Endothelial cell of umbilical vein (primary cell): ENCODE data around the gene CIC. TPM values are rescaled to one million over a fixed set of nuclear protein-coding genes. Genes with fewer than 3 reads are reported as not detected.

Experiments
- BruUV-seq: library from RNA; stranded (reverse); fragments of 400-500 nt; replicated peaks from 2 replicates; lab custom pipeline; 2021; lab: Mats Ljungman, UMichigan
- CTCF ChIA-PET: fragments of 300-600, 350-600 bp; sonication (Branson Sonifier 250); formaldehyde crosslinking; loops from one replicate; lab custom pipeline; 2021; ENCODE audit warnings: antibody characterized with exemption, inconsistent platforms; lab: Charles Lee
- POLR2A ChIA-PET: fragments of 300-600, 350-600 bp; sonication (Branson Sonifier 250); formaldehyde crosslinking; loops from one replicate; lab custom pipeline; 2021; ENCODE audit warnings: antibody characterized with exemption, inconsistent platforms; lab: Charles Lee
- DNase-seq: peaks from one replicate; pipeline ENCODE4 v3.0.0-alpha.2; 2011; ENCODE audit warnings: low read depth, low spot score
- FAIRE-seq: peaks from 2 replicates; lab custom pipeline; 2011; peaks lifted over from hg19 to GRCh38; lab: Jason Lieb, UNC
- H2AFZ ChIP-seq: 2 replicates; pipeline ENCODE4 v1.6.0; 2012; ENCODE audit warnings: low read depth, low read length, control low read depth, inconsistent platforms
- H3K27ac ChIP-seq: 2 replicates; pipeline ENCODE4 v1.5.1; 2011; ENCODE audit warnings: low read depth, mild to moderate bottlenecking, control low read depth, low read length, moderate library complexity; ENCODE audit not compliant: insufficient read depth
- H3K27me3 ChIP-seq, 2 experiments: 2 replicates each; pipeline versions ENCODE4 v1.6.0 to v1.6.1; 2011; ENCODE audit warnings: low read length in 2 of 2, mixed read lengths in 1 of 2; ENCODE audit not compliant: control insufficient read depth in 2 of 2, insufficient read depth in 2 of 2
- H3K36me3 ChIP-seq, 2 experiments: 2 replicates in 1 of 2; 3 replicates in 1 of 2; pipeline ENCODE4 v1.5.1; 2011; ENCODE audit warnings: low read length in 2 of 2, mild to moderate bottlenecking in 1 of 2, moderate library complexity in 1 of 2; ENCODE audit not compliant: control insufficient read depth in 2 of 2, insufficient read depth in 2 of 2; ENCODE audit errors: extremely low read depth in 1 of 2
- H3K4me1 ChIP-seq: 3 replicates; pipeline ENCODE4 v1.5.1; 2011; ENCODE audit warnings: mild to moderate bottlenecking, low read length; ENCODE audit not compliant: control insufficient read depth, insufficient read depth; ENCODE audit errors: extremely low read depth
- H3K4me2 ChIP-seq: 2 replicates; pipeline ENCODE4 v1.6.1; 2011; ENCODE audit warnings: low read length, control low read depth, mixed read lengths; ENCODE audit not compliant: insufficient read depth
- H3K4me3 ChIP-seq, 3 experiments: fragments of 200-600 bp in 1 of 3; sonication (generic), shearing (Covaris generic) in 1 of 3; replicated peaks in 1 of 3; 2 replicates each; pipeline ENCODE4 v1.5.1; 2011 to 2016; ENCODE audit warnings: control low read depth in 3 of 3, low read length in 3 of 3, mild to moderate bottlenecking in 2 of 3, inconsistent platforms in 1 of 3, low read depth in 1 of 3, moderate library complexity in 1 of 3; ENCODE audit not compliant: insufficient read depth in 1 of 3
- H3K79me2 ChIP-seq: 2 replicates; pipeline ENCODE4 v1.6.0; 2012; ENCODE audit warnings: low read length, inconsistent platforms; ENCODE audit not compliant: control insufficient read depth, insufficient read depth
- H3K9ac ChIP-seq: replicated peaks from 2 replicates; pipeline ENCODE3; 2011; ENCODE audit warnings: low read length, control low read depth; ENCODE audit not compliant: insufficient read depth; ENCODE audit errors: extremely low read depth
- H3K9me1 ChIP-seq: replicated peaks from 3 replicates; pipeline ENCODE4 v1.6.0; 2011; ENCODE audit warnings: mild to moderate bottlenecking, low read length; ENCODE audit not compliant: control insufficient read depth, insufficient read depth; ENCODE audit errors: extremely low read depth
- H3K9me3 ChIP-seq: replicated peaks from 2 replicates; pipeline ENCODE4 v1.5.1; 2012; ENCODE audit warnings: low read length, inconsistent platforms; ENCODE audit not compliant: control insufficient read depth, insufficient read depth
- H4K20me1 ChIP-seq: replicated peaks from 2 replicates; pipeline ENCODE3; 2011; ENCODE audit warnings: mild to moderate bottlenecking, low read length; ENCODE audit not compliant: control insufficient read depth, insufficient read depth; ENCODE audit errors: extremely low read depth
- CTCF ChIP-seq, 2 donors: IDR thresholded peaks; 1 replicate in 1 of 2; 2 replicates in 1 of 2; pipeline ENCODE4 v1.5.1; 2011; ENCODE audit warnings: low read length in 2 of 2, mild to moderate bottlenecking in 2 of 2, moderate library complexity in 2 of 2, control low read depth in 1 of 2, inconsistent platforms in 1 of 2, low read depth in 1 of 2; ENCODE audit not compliant: insufficient read depth in 1 of 2; ENCODE audit errors: extremely low read depth in 1 of 2
- EZH2 ChIP-seq: IDR thresholded peaks from 2 replicates; pipeline ENCODE4 v1.6.1; 2012; ENCODE audit warnings: borderline replicate concordance, low read depth, mild to moderate bottlenecking, moderate library complexity, low read length, inconsistent platforms; ENCODE audit not compliant: severe bottlenecking
- FOS ChIP-seq: IDR thresholded peaks from 2 replicates; pipeline ENCODE4 v1.6.1; 2011; ENCODE audit warnings: mild to moderate bottlenecking, low read length, moderate library complexity, borderline replicate concordance; ENCODE audit not compliant: insufficient read depth
- GATA2 ChIP-seq: IDR thresholded peaks from 2 replicates; pipeline ENCODE4 v1.7.0; 2011; ENCODE audit warnings: low read depth, mild to moderate bottlenecking, moderate library complexity, mixed read lengths, low read length; ENCODE audit not compliant: insufficient read length, insufficient read depth
- JUN ChIP-seq: IDR thresholded peaks from 2 replicates; pipeline ENCODE4 v1.6.1; 2011; ENCODE audit warnings: borderline replicate concordance, low read depth; ENCODE audit not compliant: insufficient read length, insufficient read depth
- MYC ChIP-seq: IDR thresholded peaks from one replicate; pipeline ENCODE4 v1.6.1; 2011; ENCODE audit warnings: mild to moderate bottlenecking, low read depth, low read length
- POLR2A ChIP-seq: IDR thresholded peaks from 2 replicates; pipeline ENCODE4 v1.6.1; 2012; ENCODE audit warnings: low read depth, mild to moderate bottlenecking, control low read depth, low read length
- POLR2AphosphoS5 ChIP-seq: IDR thresholded peaks from 2 replicates; pipeline ENCODE4 v1.6.1; 2012; ENCODE audit warnings: low read depth, mild to moderate bottlenecking, control low read depth, low read length, moderate library complexity; ENCODE audit not compliant: insufficient read depth
- dilution Hi-C: fragments of 300-500 bp; cut with MboI; formaldehyde crosslinking; loops from one replicate; pipeline ENCODE4 v1.15.0; 2019; ENCODE audit warnings: low sequenced_read_pairs; ENCODE audit not compliant: extremely low pct_ligation_motif_present
- intact Hi-C: fragments of 100-400 bp; cut with micrococcal nuclease; formaldehyde crosslinking; loops from one replicate; pipeline ENCODE4 v1.10.0; 2022
- polyA plus RNA-seq, 4 experiments: library from polyadenylated mRNA; depleted of rRNA in 3 of 4; stranded (reverse) in 3 of 4; unstranded in 1 of 4; fragments of >200 nt; gene quantifications; 2 replicates each; pipeline versions ENCODE4 v1.2.1 to v1.2.3, GENCODE V29; 2011 to 2012; ENCODE audit warnings: missing spikeins in 1 of 4
- total RNA-seq: library from RNA; stranded (reverse); gene quantifications from 2 replicates; pipeline ENCODE4 v1.2.3, GENCODE V29; 2021
- TF ChIP-seq, protein P1 (sequence below): IDR thresholded peaks from 2 replicates; pipeline ENCODE4 v1.6.1; 2011; ENCODE audit not compliant: insufficient read depth, insufficient read length

The CIC gene
- total and polyA plus RNA-seq, 2 donors (not counting 3 experiments of a cell fraction or from before 2014, with no cell fraction given) = 18.4 to 86.0 TPM

GRCh38 chr19:42287017-42287826 is 18.2 kb downstream of the CIC start:
- BruUV-seq = TSS peak; percentile 22
- POLR2A ChIA-PET = no interaction called here
- no peak overlapping the region for H3K4me2 ChIP-seq
- CTCF ChIA-PET = interaction anchor here (1.3 to 3.0 kb wide), 3 partner anchors 9 to 41 kb away, joined by 3 to 17 read pairs (median 8); no protein-coding TSS in a partner anchor
- no peaks in the 10 kb centered on the region for H3K27me3 ChIP-seq
- FAIRE-seq (no peak), DNase-seq (no peak)
- peaks cover 28% of the 10 kb centered on the region for H3K4me1 ChIP-seq
- TF ChIP-seq MYC (no peak), POLR2A (no peak), GATA2 (no peak), CTCF (IDR thresholded peaks at IDR 0.05; ENCODE audit: extremely low read depth in 1 of 2, insufficient read depth in 1 of 2, low read depth in 1 of 2, low read length in 2 of 2) (no peak), EZH2 (no peak), JUN (no peak), FOS (no peak), POLR2AphosphoS5 (no peak)
- TF ChIP-seq, protein P1, sequence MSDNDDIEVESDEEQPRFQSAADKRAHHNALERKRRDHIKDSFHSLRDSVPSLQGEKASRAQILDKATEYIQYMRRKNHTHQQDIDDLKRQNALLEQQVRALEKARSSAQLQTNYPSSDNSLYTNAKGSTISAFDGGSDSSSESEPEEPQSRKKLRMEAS = no peak
- intact Hi-C loops (no loop called here), dilution Hi-C loops (no loop called here)
- no peaks in the 10 kb centered on the region for H3K9me1 ChIP-seq
- H3K79me2 ChIP-seq = peaks cover 20% of the 10 kb centered on the region
- H3K27ac ChIP-seq = no peak overlapping the region
- H2AFZ ChIP-seq = no peak overlapping the region
- H4K20me1 ChIP-seq = no peaks in the 10 kb centered on the region
- H3K36me3 ChIP-seq = peaks cover 14 to 48% of the 10 kb centered on the region in 2 experiments
- H3K9ac ChIP-seq = no peak overlapping the region
- H3K4me3 ChIP-seq = no peak overlapping the region
- no peaks in the 10 kb centered on the region for H3K9me3 ChIP-seq
